GM12892 (cell line): Measurements from ENCODE around the gene ZNF396.

Experiments used
- POLR2A ChIP-seq: IDR thresholded peaks from 2 replicates; pipeline ENCODE4 v1.6.1; 2011; ENCODE audit warnings: low read depth, low read length, control low read depth
- POLR2AphosphoS5 ChIP-seq: IDR thresholded peaks from 2 replicates; pipeline ENCODE4 v1.6.1; 2011; ENCODE audit warnings: low read depth, low read length, control low read depth

DNA sequence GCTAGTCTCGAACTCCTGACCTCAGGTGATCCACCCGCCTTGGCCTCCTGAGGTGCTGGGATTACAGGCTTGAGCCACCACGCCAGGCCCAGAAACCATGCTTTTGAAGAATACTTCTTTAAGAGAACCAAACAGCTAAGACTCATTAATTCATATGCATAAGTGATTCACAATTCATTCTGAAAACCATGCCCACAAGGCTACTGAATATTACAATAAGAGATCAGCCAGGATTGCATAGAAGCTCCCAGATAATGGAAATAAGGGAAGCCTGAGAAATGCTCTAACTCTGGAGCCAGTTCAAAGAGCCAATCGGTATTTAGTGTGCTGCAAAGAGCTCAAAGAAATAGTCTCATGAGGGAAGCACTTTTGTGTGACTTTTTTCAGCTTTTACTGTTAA is 2.4 kb downstream of the ZNF396 start:
- TF ChIP-seq POLR2A: no peak
- no peak for TF ChIP-seq POLR2AphosphoS5
